GM12873 (cell line): ENCODE measurements around the gene CDC5L.

Experiments used
- TF ChIP-seq, protein P1 (sequence below): IDR thresholded peaks from 2 replicates; pipeline ENCODE4 v1.5.1; 2012; ENCODE audit warnings: low read depth, mild to moderate bottlenecking, moderate library complexity, low read length, control low read depth; ENCODE audit not compliant: insufficient read depth; ENCODE audit errors: missing control alignments

CDC5L gene

DNA sequence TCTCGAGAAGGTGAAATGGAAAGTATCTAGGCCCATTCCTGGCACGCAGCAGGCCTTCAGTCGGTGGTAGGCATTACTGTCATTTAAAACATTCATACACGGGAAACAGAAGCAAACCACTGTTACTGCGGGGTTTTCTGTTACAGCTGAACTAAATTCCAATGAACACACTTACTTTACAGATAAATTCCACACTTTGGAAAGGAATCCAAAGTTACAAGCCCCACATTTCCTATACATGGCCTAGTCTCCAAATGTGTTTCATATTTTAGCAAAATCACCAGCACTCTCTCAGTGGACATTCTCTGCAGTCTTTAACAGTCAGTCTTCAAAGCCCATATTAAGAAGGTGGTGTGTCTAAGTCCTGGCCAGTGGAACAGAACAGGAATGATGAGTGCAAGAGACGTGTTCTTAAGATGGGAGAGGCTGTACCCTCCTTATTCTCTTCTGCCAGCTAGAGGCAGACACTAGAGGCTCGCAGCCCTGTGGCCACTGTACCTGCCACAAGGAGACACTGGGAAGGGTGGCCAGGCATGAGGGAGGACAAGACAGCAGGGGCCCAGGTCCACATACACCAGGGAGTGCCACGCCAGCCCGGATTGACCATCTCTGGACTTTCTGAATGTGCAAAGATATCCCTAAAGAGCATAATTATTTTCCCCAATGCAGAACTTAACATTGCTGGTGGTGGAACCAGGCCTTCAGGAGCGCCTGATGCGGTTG is 76.4 kb downstream of the CDC5L start:
- TF ChIP-seq, protein P1, sequence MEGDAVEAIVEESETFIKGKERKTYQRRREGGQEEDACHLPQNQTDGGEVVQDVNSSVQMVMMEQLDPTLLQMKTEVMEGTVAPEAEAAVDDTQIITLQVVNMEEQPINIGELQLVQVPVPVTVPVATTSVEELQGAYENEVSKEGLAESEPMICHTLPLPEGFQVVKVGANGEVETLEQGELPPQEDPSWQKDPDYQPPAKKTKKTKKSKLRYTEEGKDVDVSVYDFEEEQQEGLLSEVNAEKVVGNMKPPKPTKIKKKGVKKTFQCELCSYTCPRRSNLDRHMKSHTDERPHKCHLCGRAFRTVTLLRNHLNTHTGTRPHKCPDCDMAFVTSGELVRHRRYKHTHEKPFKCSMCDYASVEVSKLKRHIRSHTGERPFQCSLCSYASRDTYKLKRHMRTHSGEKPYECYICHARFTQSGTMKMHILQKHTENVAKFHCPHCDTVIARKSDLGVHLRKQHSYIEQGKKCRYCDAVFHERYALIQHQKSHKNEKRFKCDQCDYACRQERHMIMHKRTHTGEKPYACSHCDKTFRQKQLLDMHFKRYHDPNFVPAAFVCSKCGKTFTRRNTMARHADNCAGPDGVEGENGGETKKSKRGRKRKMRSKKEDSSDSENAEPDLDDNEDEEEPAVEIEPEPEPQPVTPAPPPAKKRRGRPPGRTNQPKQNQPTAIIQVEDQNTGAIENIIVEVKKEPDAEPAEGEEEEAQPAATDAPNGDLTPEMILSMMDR: no peak

DNA sequence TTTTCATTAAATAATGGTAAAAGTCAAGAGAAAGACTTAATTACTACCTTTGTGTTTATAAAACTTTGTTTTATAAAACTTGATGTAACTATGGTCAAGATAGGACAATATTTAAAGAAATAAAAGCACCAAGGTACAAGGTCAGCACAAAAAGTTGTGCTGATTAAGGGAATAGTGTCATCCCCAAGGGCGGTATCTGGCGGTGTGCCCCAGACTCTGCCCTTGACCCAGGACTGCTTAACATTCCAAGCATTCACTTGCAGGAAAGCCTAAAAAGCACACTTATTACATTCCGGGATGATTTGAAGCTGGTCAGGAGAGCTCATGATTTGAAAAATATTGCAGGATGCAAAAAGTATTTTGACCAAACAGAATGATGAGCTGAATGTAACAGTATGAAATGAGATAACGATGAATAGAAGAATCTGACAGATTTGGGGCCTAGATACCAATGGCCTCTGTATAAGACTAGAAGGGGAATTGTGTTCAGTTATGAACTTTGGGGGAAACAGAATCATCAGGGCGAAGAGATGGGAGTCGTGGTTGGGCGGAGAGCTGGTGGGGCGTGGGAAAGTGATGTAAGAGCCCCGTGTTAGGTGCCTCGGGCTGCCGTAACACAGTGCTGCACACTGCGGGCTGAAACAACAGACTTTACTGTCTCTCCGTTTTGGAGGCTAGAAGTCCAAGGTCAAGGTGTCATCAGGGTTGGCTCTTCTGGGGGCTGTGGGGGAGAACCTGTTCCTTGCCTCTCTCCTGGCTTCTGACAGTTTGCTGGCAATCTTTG is 77.2 kb downstream of the CDC5L start:
- TF ChIP-seq, protein P1: no peak

DNA sequence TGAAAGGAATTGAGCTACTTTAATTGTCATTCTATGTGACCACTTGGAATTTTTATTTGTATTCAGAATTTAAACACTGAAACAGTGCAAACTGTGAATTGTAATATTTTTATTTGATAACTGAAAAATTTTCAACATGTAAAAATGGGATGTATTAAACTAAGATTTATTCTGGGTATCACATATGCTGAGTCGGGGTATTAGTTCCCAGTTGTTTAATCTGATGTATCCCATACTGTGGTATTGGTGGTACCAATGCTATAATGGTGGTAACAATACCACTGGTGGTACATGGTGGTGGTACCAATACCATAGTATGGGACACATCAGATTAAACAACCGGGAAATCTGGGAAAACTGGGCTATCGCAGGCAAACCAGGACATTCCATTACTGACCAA is 79.4 kb downstream of the CDC5L start:
- TF ChIP-seq, protein P1: no peak

DNA sequence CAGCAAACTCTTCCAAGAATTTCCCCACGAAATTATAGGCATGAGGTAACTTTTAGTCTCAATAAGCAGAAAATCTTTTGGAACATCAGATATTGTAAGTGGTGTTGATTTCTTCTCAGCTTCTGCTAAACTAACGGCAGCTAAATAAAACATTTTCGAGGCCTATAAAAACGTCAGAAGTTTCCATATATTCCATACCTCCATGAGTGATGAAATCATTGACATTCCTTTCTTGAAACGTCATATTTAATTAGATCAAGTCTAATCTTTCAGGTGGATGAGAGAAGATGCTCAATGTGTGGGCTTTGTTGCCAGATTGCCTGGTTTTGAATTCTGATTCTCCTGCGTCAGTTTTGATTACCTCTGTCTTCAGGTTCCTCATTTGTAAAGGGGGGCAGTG is 81.3 kb downstream of the CDC5L start:
- TF ChIP-seq, protein P1: no peak

DNA sequence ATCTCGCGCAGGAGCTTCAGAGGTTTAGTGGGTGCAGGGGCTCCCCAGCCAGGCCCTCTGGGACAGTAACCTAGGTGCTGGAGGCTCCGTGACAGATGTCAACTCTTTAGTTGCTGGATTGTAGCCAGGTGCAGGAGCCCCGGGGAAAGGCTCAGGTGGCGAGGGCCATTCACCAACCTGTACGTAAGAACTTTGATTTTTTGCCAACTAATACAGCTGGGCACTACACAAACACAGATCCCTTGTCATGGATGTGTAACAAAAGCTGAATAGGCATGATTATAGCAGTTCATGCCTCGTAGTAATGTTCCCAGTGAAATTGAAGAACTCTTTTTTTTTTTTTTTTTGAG is 82.6 kb downstream of the CDC5L start:
- TF ChIP-seq, protein P1: no peak

DNA sequence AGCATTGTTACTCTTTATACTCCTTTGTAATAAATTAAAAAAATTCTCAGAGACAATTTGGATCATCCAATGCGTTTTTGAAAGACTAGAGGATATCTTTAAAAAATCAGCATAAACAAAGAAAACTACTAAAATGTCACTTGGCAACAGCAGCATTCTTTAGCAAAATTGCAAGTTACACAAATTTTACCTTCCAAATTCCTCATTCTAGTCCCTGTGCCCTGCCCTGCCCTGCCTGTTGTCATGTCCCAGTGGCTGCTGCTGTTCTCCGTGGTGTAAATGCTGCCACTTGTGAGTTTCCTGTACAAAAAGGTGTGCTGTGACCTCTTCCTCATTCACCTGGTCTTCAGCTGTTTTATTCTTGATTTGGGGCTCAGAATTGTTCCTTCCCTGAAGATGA is 83.2 kb downstream of the CDC5L start:
- TF ChIP-seq, protein P1: no peak

DNA sequence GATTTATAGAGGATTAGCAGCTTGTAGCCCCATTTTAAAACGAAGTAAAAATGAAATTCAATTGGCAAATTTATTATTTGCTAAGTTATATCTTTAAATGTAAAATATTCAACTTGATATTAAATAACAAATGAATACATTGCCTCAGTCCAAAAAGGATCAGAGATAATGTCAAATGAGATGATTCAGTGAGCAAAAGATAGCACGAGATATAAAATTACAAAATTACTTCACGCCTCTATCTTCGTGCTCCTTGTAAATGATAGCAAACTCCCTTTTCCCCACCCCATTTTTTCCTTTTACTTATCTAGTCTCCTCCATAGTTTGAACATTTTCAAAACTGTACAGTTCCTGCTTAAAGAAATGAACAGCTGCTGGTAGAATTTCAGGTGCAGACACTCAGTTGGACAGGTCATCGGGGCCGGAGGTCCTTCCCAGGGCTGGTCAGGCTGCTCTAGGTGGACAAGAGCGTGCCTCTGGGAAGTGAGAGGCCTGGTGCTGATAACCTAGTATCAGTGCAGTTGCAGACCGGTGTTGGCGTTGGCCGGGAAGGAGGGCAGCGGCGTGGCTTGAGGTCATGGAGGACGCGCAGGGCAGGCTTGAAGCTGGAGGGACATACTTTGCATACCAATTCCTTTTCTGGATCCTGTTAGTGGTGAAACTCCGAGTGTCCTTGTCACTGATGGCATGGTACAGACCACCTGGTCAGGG is 83.9 kb downstream of the CDC5L start:
- TF ChIP-seq, protein P1: no peak
